HG03095 (cell line): ENCODE measurements around the gene GDI1.

ENCODE experiments used
- ATAC-seq: cut with Tn5 transposase; IDR thresholded peaks from one replicate; pipeline ENCODE4 v1.9.1; 2021; ENCODE audit warnings: moderate library complexity; ENCODE audit not compliant: unreplicated experiment

GDI1 gene

DNA sequence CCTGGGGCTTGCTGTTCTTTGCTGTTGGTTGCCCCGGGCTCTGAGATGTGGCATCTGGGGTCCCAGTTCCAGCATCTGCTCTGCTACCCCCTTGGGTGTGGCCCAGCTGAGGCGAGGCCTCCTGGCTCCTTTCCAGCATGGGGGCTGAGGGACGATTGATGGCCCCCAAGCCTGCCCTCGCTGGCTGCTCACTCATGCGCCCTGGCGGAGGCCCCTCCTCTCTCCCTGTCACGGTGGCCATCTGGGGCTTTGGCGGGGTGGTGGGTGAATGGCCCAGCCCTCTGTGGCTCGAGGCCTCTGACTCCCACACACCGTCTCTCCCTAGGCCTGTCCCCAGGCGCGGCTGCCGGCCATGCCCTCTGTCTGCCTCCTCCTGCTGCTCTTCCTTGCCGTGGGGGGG is 22.9 kb downstream of the GDI1 start:
- ATAC-seq: no peak

- ATAC-seq: no peak
Measured at GRCh38 chrX:154460326-154460725, 23.4 kb downstream of the GDI1 start.

GRCh38 chrX:154462396-154462795 is 25.4 kb downstream of the GDI1 start:
- ATAC-seq: no peak

DNA sequence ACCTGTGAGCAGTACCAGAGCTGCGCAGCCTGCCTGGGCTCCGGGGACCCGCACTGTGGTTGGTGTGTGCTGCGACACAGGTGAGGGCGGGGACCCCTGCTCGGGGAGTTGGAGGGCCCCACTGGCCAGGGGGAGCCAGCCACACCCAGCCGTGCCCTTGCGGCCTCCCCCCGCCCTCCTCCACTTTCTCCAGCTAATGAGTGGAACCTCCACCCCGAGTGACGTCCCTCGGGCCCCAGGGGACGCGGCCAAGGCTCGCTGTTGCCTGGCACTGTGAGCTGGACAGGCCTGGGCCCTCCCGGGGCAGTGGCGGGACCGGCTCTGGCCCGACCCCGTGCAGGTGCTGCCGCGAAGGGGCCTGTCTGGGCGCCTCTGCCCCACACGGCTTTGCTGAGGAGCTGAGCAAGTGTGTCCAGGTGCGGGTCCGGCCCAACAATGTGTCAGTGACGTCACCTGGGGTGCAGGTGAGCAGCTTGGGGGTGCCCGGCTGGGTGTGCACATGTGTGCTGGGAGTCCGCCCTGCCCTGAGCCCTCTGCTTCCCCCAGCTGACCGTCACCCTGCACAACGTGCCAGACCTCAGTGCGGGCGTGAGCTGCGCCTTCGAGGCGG is 26.8 kb downstream of the GDI1 start:
- ATAC-seq: no peak

DNA sequence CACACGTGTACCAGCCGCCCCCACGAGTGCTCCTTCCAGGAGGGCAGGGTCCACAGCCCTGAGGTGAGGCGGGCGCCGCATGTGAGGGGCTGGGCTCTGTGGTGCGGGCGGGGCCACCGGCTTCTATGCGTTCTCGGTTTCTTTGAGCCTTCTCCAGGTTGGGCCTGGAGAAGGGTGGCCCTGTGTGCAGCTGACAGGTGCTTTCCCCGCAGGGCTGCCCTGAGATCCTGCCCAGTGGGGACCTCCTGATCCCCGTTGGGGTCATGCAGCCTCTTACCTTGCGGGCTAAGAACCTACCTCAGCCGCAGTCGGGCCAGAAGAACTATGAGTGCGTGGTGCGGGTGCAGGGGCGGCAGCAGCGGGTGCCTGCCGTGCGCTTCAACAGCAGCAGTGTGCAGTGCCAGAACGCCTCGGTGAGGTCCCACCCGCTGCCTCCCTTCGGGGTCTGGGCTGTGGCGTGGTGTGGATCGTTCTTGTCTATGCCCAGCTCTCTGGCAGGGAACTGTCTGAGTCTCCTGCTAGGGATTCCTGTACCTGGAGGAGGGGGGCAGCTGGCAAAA is 27.9 kb downstream of the GDI1 start:
- no peak for ATAC-seq

GRCh38 chrX:154465601-154466000 is 28.6 kb downstream of the GDI1 start:
- ATAC-seq: no peak

- no peak for ATAC-seq
Measured at GRCh38 chrX:154466036-154466435, 29.1 kb downstream of the GDI1 start.

- ATAC-seq: no peak
Measured at GRCh38 chrX:154466907-154467306, 30.0 kb downstream of the GDI1 start.

DNA sequence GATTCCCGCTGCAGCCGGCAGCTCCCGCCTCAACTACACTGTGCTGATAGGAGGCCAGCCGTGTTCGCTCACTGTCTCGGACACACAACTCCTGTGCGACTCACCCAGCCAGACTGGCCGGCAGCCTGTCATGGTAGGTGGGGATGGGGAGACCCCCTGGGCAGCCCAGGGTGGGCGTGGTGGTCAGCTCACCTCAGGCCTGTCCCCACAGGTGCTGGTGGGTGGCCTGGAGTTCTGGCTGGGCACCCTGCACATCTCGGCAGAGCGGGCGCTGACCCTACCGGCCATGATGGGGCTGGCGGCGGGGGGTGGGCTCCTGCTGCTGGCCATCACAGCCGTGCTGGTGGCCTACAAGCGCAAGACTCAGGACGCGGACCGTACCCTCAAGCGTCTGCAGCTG is 30.6 kb downstream of the GDI1 start:
- ATAC-seq: no peak

GRCh38 chrX:154468217-154468616 is 31.3 kb downstream of the GDI1 start:
- no peak for ATAC-seq

- ATAC-seq: no peak
Measured at GRCh38 chrX:154469114-154469513, 32.2 kb downstream of the GDI1 start.

DNA sequence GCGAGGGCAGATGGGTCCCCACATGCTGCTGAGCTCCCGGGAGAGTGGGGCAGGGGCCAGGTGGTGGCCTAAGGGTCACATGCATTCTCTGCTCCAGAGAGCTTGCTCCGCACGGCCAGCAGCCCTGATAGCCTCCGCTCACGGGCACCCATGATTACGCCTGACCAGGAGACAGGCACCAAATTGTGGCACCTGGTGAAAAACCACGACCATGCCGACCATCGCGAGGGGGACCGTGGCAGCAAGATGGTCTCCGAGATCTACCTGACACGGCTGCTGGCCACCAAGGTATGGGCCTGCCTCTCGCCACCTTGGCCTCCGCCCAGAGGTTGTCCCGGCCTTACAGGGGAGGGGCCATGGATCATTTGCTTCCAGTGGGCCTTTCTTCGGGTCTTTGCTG is 32.9 kb downstream of the GDI1 start:
- ATAC-seq: no peak

- ATAC-seq: no peak
Measured at GRCh38 chrX:154470434-154470833, 33.5 kb downstream of the GDI1 start.

GRCh38 chrX:154470914-154471568 is 34.1 kb downstream of the GDI1 start:
- no peak for ATAC-seq

DNA sequence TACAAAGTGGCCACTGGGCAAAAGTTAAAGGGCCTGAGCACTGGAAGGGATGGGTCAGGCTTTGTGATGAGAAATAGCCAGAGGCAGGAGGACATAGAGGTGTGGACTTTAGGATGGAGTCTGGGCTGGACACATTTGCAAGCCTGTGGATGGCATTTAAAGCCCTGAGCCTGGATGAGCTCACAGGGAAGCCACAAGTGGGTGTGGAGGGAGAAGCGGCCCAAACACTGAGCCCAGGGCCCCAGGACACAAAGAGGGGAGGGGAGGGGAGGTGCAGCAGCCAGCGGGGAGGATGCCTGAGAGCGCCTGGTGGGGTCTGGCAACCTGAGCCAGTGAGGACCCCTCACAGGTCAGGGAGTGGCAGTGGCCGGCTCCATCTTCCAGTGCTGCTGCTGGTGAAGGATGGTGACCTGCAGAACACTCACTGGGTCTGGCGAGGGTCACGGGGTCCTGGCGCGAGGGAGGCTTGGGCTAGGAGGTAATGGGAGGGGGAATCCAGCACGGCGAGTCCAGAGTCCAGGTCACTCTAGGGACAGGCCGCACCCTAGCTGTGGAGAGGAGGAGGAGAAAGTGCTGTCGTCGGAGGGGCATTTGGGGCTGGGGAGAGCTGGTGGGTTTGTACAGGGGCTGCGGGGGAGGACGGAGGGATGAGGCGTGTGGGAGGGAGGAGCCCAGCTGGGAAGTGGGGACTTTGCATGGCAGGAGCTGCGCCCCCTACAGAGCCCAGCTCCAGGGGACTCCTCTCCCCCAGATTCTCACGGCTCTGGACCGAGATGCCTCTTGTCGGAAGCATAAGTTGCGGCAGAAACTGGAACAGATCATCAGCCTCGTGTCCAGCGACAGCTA is 35.1 kb downstream of the GDI1 start:
- ATAC-seq: no peak

GRCh38 chrX:154472685-154473632 is 36.0 kb downstream of the GDI1 start:
- no peak for ATAC-seq

GRCh38 chrX:154473683-154474082 is 36.7 kb downstream of the GDI1 start:
- ATAC-seq: no peak

- no peak for ATAC-seq
Measured at GRCh38 chrX:154476821-154477220, 39.9 kb downstream of the GDI1 start.

- ATAC-seq: no peak
Measured at GRCh38 chrX:154477891-154478477, 41.0 kb downstream of the GDI1 start.
